GM12878 (cell line): Measurements from ENCODE around the gene ARHGEF7. TPM values are rescaled to one million over a fixed set of nuclear protein-coding genes. Genes with fewer than 3 reads are reported as not detected.

Source experiments
- ATAC-seq: fragments of 200-7000 bp; cut with Tn5 transposase; 3 replicates; pipeline ENCODE4 v1.9.1; 2020; ENCODE audit warnings: mild to moderate bottlenecking, moderate library complexity
- BruUV-seq: library from RNA; stranded (reverse); fragments of 400-500 nt; replicated peaks from 2 replicates; lab custom pipeline; 2021; lab: Mats Ljungman, UMichigan
- CTCF ChIA-PET: fragments of 300-600 bp; sonication (Branson Sonifier 250); formaldehyde crosslinking; extraction: SDS; loops from one replicate; lab custom pipeline; 2021; ENCODE audit warnings: inconsistent platforms; lab: Yijun Ruan, JAX
- POLR2A ChIA-PET: fragments of 350-600 bp; formaldehyde crosslinking; extraction: SDS; loops from one replicate; lab custom pipeline; 2021; ENCODE audit warnings: inconsistent platforms; lab: Charles Lee
- RAD21 ChIA-PET: fragments of 300-600 bp; sonication (Branson Sonifier 250); formaldehyde crosslinking; loops from one replicate; lab custom pipeline; 2023; ENCODE audit warnings: antibody characterized with exemption; ENCODE audit not compliant: unreplicated experiment; lab: Charles Lee
- SMC1A ChIA-PET: fragments of 300-600 bp; sonication (Branson Sonifier 250); formaldehyde crosslinking; loops from one replicate; lab custom pipeline; 2023; ENCODE audit not compliant: unreplicated experiment, uncharacterized antibody; lab: Charles Lee
- DNase-seq: peaks from one replicate; pipeline ENCODE4 v3.0.0-alpha.2; 2011; ENCODE audit warnings: low read depth, low spot score
- FAIRE-seq: peaks from 3 replicates; lab custom pipeline; 2011; peaks lifted over from hg19 to GRCh38; lab: Jason Lieb, UNC
- H2AFZ ChIP-seq: 2 replicates; pipeline ENCODE4 v1.6.0; 2011; ENCODE audit warnings: low read depth, low read length, control low read depth; ENCODE audit not compliant: control insufficient read depth
- H3K27ac ChIP-seq: 2 replicates; pipeline ENCODE4 v1.5.1; 2011; ENCODE audit warnings: control low read depth; ENCODE audit not compliant: control insufficient read depth, insufficient read depth
- H3K27me3 ChIP-seq, 2 experiments: replicated peaks in 1 of 2; 2 replicates each; pipeline versions ENCODE4 v1.6.0 to v1.6.1; 2011; ENCODE audit warnings: low read length in 1 of 2; ENCODE audit not compliant: control insufficient read depth in 2 of 2, insufficient read depth in 2 of 2
- H3K36me3 ChIP-seq, 2 experiments: 2 replicates each; pipeline ENCODE4 v1.5.1; 2011; ENCODE audit warnings: low read length in 1 of 2; ENCODE audit not compliant: control insufficient read depth in 2 of 2, insufficient read depth in 2 of 2
- H3K4me1 ChIP-seq: 2 replicates; pipeline ENCODE4 v1.6.1; 2011; ENCODE audit warnings: mild to moderate bottlenecking, low read length, moderate library complexity, mixed read lengths; ENCODE audit not compliant: control insufficient read depth, insufficient read depth
- H3K4me2 ChIP-seq: 2 replicates; pipeline ENCODE4 v1.6.0; 2011; ENCODE audit warnings: control low read depth; ENCODE audit not compliant: control insufficient read depth, insufficient read depth
- H3K4me3 ChIP-seq: fragments of 200-600 bp; sonication (generic); 2 replicates; pipeline ENCODE4 v1.5.1; 2016
- H3K79me2 ChIP-seq: 2 replicates; pipeline ENCODE4 v1.6.0; 2011; ENCODE audit warnings: low read length; ENCODE audit not compliant: control insufficient read depth, insufficient read depth
- H3K9ac ChIP-seq: 2 replicates; pipeline ENCODE4 v1.8.0; 2011; ENCODE audit warnings: low read length, control low read depth, mixed read lengths; ENCODE audit not compliant: control insufficient read depth, insufficient read depth
- H3K9me3 ChIP-seq: replicated peaks from 3 replicates; pipeline ENCODE4 v1.5.1; 2011; ENCODE audit warnings: mild to moderate bottlenecking, low read length; ENCODE audit not compliant: control insufficient read depth, insufficient read depth
- H4K20me1 ChIP-seq: 2 replicates; pipeline ENCODE4 v1.6.0; 2011; ENCODE audit not compliant: control insufficient read depth, insufficient read depth
- CBX3 ChIP-seq: fragments of 200-600 bp; sonication (generic); IDR thresholded peaks from 2 replicates; pipeline ENCODE4 v1.6.1; 2016; ENCODE audit warnings: low read depth, borderline replicate concordance
- EP300 ChIP-seq, 2 experiments: fragments of 150-350 bp in 1 of 2; IDR thresholded peaks; 2 replicates each; pipeline ENCODE4 v1.6.1; 2011 to 2012; ENCODE audit warnings: low read depth in 2 of 2, low read length in 2 of 2, borderline replicate concordance in 1 of 2, improper control_type of control experiment in 1 of 2, inconsistent platforms in 1 of 2; ENCODE audit not compliant: control insufficient read depth in 1 of 2
- IRF4 ChIP-seq: IDR thresholded peaks from 2 replicates; pipeline ENCODE4 v1.6.1; 2011; ENCODE audit warnings: low read depth, low read length
- KDM1A ChIP-seq: fragments of 200-600 bp; sonication (generic); IDR thresholded peaks from 2 replicates; pipeline ENCODE4 v1.6.1; 2016; ENCODE audit warnings: borderline replicate concordance
- PAX5 ChIP-seq: IDR thresholded peaks from 2 replicates; pipeline ENCODE4 v1.6.1; 2011; ENCODE audit warnings: low read depth, low read length, borderline replicate concordance
- RCOR1 ChIP-seq: conservative IDR thresholded peaks from 2 replicates; pipeline ENCODE4 v1.6.1; 2012; ENCODE audit warnings: low read depth, low read length, improper control_type of control experiment
- RUNX3 ChIP-seq: IDR thresholded peaks from 2 replicates; pipeline ENCODE4 v1.6.1; 2012; ENCODE audit warnings: low read length, inconsistent platforms
- SP1 ChIP-seq: IDR thresholded peaks from one replicate; pipeline ENCODE4 v1.6.1; 2011; ENCODE audit warnings: low read depth, low read length
- STAT1 ChIP-seq: fragments of 450-650 bp; conservative IDR thresholded peaks from 2 replicates; pipeline ENCODE4 v1.6.1; 2014; ENCODE audit warnings: antibody characterized with exemption, mild to moderate bottlenecking
- TCF12 ChIP-seq: IDR thresholded peaks from 2 replicates; pipeline ENCODE4 v1.6.1; 2011; ENCODE audit warnings: low read depth, mild to moderate bottlenecking, low read length
- YY1 ChIP-seq: IDR thresholded peaks from 2 replicates; pipeline ENCODE4 v1.6.1; 2011; ENCODE audit warnings: low read depth, mild to moderate bottlenecking, low read length
- ZNF592 ChIP-seq: fragments of 450-650 bp; IDR thresholded peaks from 2 replicates; pipeline ENCODE4 v1.6.1; 2017; ENCODE audit warnings: mild to moderate bottlenecking, moderate library complexity
- WGBS: methylation state at CpG from one replicate; pipeline ENCODE4 v1.1.6; 2016; ENCODE audit warnings: low lambda C conversion rate; ENCODE audit not compliant: insufficient replicate concordance, insufficient coverage; ENCODE audit errors: missing lambda C conversion rate; 5-methylcytosine and 5-hydroxymethylcytosine counted together
- in situ Hi-C: fragments of 300-500 bp; cut with MboI; formaldehyde crosslinking; loops from 9 replicates; pipeline ENCODE4 v1.14.3; 2018; ENCODE audit warnings: mixed read lengths
- intact Hi-C: fragments of 100-400 bp; cut with micrococcal nuclease; formaldehyde crosslinking; loops from one replicate; pipeline ENCODE4 v1.14.2; 2022; ENCODE audit not compliant: unreplicated experiment
- polyA plus RNA-seq, 11 experiments: library from polyadenylated mRNA; depleted of rRNA in 4 of 11; unstranded in 6 of 11; stranded (reverse) in 5 of 11; fragments of >200 nt; fragmentation: Nextera tagmentation in 4 of 11; fragmentation: Illumina TruSeq in 1 of 11; extraction: Ambion mirVana in 4 of 11; extraction: Trizol in 1 of 11; gene quantifications; 1 replicate in 1 of 11; 2 replicates in 10 of 11; pipeline versions ENCODE4 v1.2.1 to v1.2.3, GENCODE V29; 2011 to 2016; ENCODE audit warnings: inconsistent platforms in 2 of 11, missing spikeins in 2 of 11, low read depth in 1 of 11
- total RNA-seq, 4 experiments: library from RNA; depleted of rRNA in 3 of 4; stranded (reverse); fragments of >200 nt in 3 of 4; fragmentation: Illumina TruSeq in 1 of 4; extraction: Trizol in 1 of 4; gene quantifications; 2 replicates each; pipeline versions ENCODE4 v1.2.1 to v1.2.3, GENCODE V29; 2013 to 2021
- TF ChIP-seq, protein P1 (sequence below): IDR thresholded peaks from 2 replicates; pipeline ENCODE4 v1.6.1; 2011; ENCODE audit warnings: borderline replicate concordance, low read depth, mild to moderate bottlenecking, moderate library complexity, mixed read lengths, low read length; ENCODE audit not compliant: insufficient read depth; ENCODE audit errors: extremely low read length

ARHGEF7 gene
- total and polyA plus RNA-seq, 10 of the 15 experiments (the other 5 are each of a cell fraction or from before 2014, with no cell fraction given) = 4.7 to 65.5 (median 36.6) TPM

GRCh38 chr13:111343186-111343805, 228.2 kb downstream of the ARHGEF7 start:
- FAIRE-seq (no peak), DNase-seq (no peak), ATAC-seq (no peak)
- in situ Hi-C loops = no loop called here
- H3K4me2 ChIP-seq = no peak overlapping the region
- no peaks in the 10 kb centered on the region for H3K27me3 ChIP-seq
- no peak overlapping the region for H3K9ac ChIP-seq
- no TSS peak for BruUV-seq
- no peaks in the 10 kb centered on the region for H3K79me2 ChIP-seq
- H3K4me3 ChIP-seq = no peak overlapping the region
- ChIA-PET CTCF (no interaction called here), SMC1A (no interaction called here)
- 33% methylated on average over 11 of the region's 11 CpGs for WGBS
- no peaks in the 10 kb centered on the region; the same call in 2 of the 3 replicates for H3K9me3 ChIP-seq
- H3K36me3 ChIP-seq = no peaks in the 10 kb centered on the region; a peak in 1 of 4 replicates
- TF ChIP-seq PAX5 = no peak
- no peak for TF ChIP-seq CBX3
- no peak for TF ChIP-seq TCF12
- no peak for TF ChIP-seq RCOR1
- TF ChIP-seq STAT1 = no peak
- no peak for TF ChIP-seq ZNF592
- TF ChIP-seq EP300 (IDR thresholded peaks at IDR 0.05; ENCODE audit: borderline replicate concordance in 1 of 2, control insufficient read depth in 1 of 2, low read depth in 2 of 2, low read length in 2 of 2) = no peak
- TF ChIP-seq, protein P1, sequence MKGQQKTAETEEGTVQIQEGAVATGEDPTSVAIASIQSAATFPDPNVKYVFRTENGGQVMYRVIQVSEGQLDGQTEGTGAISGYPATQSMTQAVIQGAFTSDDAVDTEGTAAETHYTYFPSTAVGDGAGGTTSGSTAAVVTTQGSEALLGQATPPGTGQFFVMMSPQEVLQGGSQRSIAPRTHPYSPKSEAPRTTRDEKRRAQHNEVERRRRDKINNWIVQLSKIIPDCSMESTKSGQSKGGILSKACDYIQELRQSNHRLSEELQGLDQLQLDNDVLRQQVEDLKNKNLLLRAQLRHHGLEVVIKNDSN = no peak
- TF ChIP-seq IRF4 = no peak
- TF ChIP-seq RUNX3 = no peak
- no peak for TF ChIP-seq SP1
- TF ChIP-seq YY1 = no peak
- no peak for TF ChIP-seq KDM1A
- TF ChIP-seq, all 136 proteins: peak for 0
- intact Hi-C loops = no loop called here
- POLR2A ChIA-PET = no interaction called here
- H2AFZ ChIP-seq = no peak overlapping the region
- RAD21 ChIA-PET = no interaction called here
- H4K20me1 ChIP-seq = no peaks in the 10 kb centered on the region
- no peaks in the 10 kb centered on the region for H3K4me1 ChIP-seq
- H3K27ac ChIP-seq = no peak overlapping the region
